Subcutaneous abdominal adipose tissue (tissue), 5 donors: ENCODE results near the gene NRAP.

Experiments used
- H3K27ac ChIP-seq: one replicate; pipeline ENCODE4 v1.7.0; 2013; ENCODE audit warnings: low read depth, mild to moderate bottlenecking, inconsistent platforms, low read length, moderate library complexity
- H3K27me3 ChIP-seq, 5 donors: one replicate each; pipeline ENCODE4 v1.7.0; 2013; ENCODE audit warnings: low read length in 5 of 5, inconsistent platforms in 1 of 5; ENCODE audit not compliant: control insufficient read depth in 5 of 5, insufficient read depth in 4 of 5
- H3K36me3 ChIP-seq, 5 donors: one replicate each; pipeline ENCODE4 v1.7.0; 2013; ENCODE audit warnings: low read length in 5 of 5; ENCODE audit not compliant: control insufficient read depth in 5 of 5, insufficient read depth in 5 of 5
- H3K4me1 ChIP-seq, 5 donors: one replicate each; pipeline ENCODE4 v1.7.0; 2013; ENCODE audit warnings: low read length in 5 of 5, mild to moderate bottlenecking in 3 of 5, moderate library complexity in 1 of 5; ENCODE audit not compliant: control insufficient read depth in 5 of 5, insufficient read depth in 5 of 5
- H3K4me3 ChIP-seq, 5 donors: one replicate each; pipeline ENCODE4 v1.7.0; 2013; ENCODE audit warnings: low read length in 5 of 5, low read depth in 1 of 5
- H3K9ac ChIP-seq, 5 donors: one replicate each; pipeline ENCODE4 v1.7.0; 2013; ENCODE audit warnings: low read length in 5 of 5, mild to moderate bottlenecking in 4 of 5, moderate library complexity in 3 of 5
- H3K9me3 ChIP-seq, 5 donors: one replicate each; pipeline ENCODE4 v1.7.0; 2013; ENCODE audit warnings: low read length in 5 of 5; ENCODE audit not compliant: control insufficient read depth in 5 of 5
- donor health status: healthy.
- donor health status: healthy.
- donor health status: healthy.
- donor health status: healthy.
- donor health status: healthy.

Gene NRAP

DNA sequence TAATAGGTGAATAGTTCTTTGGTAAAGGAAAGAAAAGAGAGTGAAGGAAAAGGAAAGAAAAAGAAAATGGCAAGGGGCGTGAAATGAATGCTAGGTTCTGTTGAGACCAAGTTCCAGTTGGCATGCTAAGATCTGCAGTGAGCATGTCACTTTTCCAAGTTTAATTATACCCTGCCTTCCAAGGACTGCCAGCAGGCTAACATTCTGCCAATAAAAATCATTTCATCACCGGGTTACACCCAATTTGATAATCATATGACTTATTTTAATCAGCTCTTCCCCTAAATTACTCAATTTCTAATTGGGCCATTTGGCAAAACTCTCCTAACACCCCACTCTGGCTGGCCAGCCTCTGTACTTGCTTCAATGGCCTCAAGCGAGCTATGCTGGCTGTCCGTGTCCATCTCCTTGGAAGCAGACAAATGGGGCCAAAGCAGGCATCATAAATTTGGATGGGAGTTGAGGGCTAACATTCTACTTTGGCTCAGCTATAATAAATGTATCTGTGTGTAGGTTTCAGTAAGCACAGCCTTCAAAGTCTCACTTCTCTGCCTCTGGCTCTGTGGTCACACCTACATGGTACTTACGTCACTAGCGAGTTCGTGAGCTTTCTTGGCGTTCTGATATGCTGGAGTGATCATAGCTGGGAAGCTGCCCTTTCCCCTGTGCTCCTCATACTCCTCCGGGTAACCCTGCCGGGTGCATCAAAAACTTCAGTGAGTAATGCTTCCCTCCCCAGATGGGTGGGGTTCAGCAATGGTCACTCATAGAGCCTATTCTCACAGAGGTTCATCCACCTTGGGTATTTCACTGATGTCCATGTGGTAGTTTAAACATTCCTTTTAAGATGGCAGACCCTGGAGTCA, 17.3 kb downstream of the NRAP start:
- Histone ChIP-seq H3K9ac (peak overlapping the region in 1 of 5 donors; percentile 16), H3K4me1 (peaks cover 0 to 18% (median 11%) of the 10 kb centered on the region in 5 donors), H3K4me3 (no peak overlapping the region), H3K9me3 (no peaks in the 10 kb centered on the region), H3K27me3 (no peaks in the 10 kb centered on the region), H3K36me3 (no peaks in the 10 kb centered on the region), H3K27ac (no peak overlapping the region)

DNA sequence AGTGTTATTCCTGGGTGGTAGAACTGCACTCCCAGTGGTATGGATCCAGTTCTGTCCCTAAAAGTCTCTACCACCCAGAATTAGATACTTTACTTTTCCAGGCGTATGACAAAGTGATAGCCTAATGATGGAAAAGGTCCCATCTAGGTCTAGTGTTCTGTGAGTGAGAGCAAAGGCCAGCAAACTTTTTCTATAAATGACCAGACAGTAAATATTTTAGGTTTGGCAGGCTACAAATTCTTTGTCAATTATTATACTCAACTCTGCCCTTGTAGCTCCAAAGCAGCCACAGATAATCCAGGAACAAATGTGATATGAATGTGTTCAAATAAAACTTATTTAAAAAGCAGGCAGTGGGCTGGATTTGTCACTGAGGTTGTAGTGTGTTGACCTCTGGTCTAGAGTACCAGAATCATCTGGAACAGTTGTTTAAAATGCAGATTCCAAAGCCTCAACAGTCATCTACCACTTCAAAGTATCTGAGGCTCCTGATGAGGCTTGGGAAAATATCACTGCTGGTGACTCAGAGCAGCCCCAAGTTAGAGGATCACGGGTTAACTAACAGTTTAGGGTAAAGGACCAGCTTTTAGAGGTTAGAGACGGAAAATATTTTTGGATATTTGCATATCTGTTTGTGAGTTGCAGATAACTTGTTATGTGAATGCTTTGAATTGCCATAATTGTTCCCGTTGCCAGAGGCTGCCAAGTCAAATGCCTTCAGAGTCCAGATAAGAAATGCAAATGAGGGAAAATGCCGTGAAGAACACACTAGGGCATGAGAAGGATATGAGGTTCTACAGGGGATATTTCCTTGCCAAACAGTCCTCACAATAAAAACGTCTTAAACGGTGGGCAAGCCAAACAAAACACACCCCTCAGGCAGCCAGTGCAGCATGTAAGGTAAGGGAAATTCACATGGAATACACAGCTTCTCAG, 19.4 kb downstream of the NRAP start:
- H3K27ac ChIP-seq = no peak overlapping the region
- no peaks in the 10 kb centered on the region for H3K9me3 ChIP-seq

DNA sequence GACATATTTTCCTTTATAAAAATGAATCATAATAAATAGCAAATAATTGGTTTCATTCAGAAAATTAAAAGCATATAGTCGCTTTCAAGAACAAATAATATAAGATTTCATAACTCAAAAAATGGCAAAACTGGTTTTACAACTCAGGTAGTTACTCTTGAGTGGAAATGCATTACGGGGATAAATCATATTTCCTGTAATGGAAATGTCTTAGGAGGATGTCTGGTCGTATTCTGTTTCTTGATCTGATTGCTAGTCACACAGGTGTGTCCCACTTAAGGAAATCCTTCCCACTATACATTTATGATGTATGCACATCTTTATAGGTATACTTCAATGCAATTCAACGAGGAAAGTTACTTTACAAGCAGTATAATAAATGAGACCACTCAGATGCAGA, 20.7 kb downstream of the NRAP start:
- H3K9ac ChIP-seq = no peak overlapping the region
- H3K4me3 ChIP-seq = no peak overlapping the region
- peaks cover 0 to 18% (median 11%) of the 10 kb centered on the region in 5 donors for H3K4me1 ChIP-seq
- H3K9me3 ChIP-seq = no peaks in the 10 kb centered on the region
- no peaks in the 10 kb centered on the region for H3K27me3 ChIP-seq
- no peak overlapping the region for H3K27ac ChIP-seq
- no peaks in the 10 kb centered on the region for H3K36me3 ChIP-seq

More for the DNA sequence above, 19.4 kb downstream of the NRAP start:
- Histone ChIP-seq H3K4me3 (no peak overlapping the region), H3K27me3 (no peaks in the 10 kb centered on the region), H3K9ac (no peak overlapping the region), H3K36me3 (no peaks in the 10 kb centered on the region), H3K4me1 (peaks cover 0 to 18% (median 11%) of the 10 kb centered on the region in 5 donors)

DNA sequence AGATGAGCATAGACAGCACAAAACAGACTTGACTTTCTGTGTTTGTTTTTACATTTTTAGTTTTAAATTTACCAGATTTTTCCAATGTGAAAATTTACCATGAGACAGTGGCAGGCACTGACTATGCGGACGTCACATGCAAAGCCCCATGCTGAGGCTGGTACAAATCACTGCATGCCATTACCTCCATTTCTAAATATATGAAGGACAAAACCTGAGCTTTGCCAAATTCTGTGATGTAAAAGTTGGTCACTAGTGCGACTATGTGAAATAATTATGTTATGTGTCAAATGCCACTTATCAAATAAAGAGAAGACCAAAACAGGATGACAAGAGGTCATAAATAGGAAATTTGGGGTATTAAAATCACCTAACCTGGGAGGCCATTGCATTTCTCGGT, 22.1 kb downstream of the NRAP start:
- H3K27ac ChIP-seq = no peak overlapping the region
- peaks cover 0 to 14% (median 9%) of the 10 kb centered on the region in 5 donors for H3K4me1 ChIP-seq
- H3K36me3 ChIP-seq = no peaks in the 10 kb centered on the region
- H3K9me3 ChIP-seq = no peaks in the 10 kb centered on the region
- H3K9ac ChIP-seq = no peak overlapping the region
- no peaks in the 10 kb centered on the region for H3K27me3 ChIP-seq
- no peak overlapping the region for H3K4me3 ChIP-seq

DNA sequence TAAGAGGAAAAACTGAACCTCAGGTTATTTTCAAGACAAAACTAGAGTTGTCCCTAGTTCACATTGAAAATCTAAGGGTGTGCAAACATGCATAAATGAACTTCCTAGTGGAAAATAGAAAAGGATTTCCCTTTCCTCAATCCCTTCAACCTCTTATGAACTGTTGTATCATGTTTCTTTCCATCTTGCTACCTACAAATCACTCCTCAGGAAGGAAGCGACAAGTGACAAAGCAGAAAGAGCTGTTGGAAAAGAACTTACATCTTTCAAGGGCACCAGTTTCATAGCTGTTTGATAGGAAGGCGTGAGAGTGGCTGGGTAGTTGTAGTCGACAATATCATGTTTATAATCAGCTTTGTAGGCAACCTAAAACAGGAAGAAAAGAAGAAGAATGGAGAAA, 23.9 kb downstream of the NRAP start:
- Histone ChIP-seq H3K27me3 (no peaks in the 10 kb centered on the region), H3K4me3 (no peak overlapping the region), H3K4me1 (peaks cover 0 to 7% (median 3%) of the 10 kb centered on the region in 5 donors), H3K27ac (no peak overlapping the region), H3K36me3 (no peaks in the 10 kb centered on the region), H3K9ac (no peak overlapping the region), H3K9me3 (peaks cover 0 to 2% (median 0%) of the 10 kb centered on the region in 5 donors)

DNA sequence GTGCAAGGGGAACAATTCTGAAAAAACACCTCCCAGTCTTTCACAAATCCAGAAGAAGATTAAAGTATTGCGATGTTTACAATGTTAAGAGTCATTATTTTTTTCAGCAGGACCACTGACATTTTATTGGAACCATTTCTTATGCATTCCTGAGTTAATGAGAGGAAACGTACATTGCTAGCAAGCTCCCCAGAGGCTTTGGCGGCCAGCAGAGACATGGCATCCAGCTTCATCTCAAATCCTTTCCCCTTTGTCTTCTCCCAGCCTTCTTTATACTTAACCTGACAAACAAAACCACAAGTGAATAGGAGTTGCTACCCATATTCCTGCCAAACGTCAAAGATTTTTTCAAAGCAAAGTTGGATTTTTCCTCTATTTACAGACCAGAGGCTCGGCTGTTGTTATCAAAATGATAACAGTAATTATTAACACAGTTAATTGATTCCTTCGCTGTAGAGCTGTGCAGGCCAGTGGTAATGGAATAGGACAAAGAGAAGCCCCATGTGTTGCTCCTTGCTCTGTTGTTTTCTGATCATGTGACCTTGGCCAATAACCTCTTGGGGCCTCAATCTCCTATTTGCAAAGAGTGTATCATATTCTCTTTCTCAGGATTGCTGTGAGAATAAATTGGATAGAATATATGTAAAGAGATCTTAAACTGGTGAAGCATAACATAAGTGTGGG, 32.0 kb downstream of the NRAP start:
- Histone ChIP-seq H3K9ac (no peak overlapping the region), H3K4me1 (peaks cover 0 to 9% (median 0%) of the 10 kb centered on the region in 5 donors), H3K27ac (no peak overlapping the region), H3K27me3 (peaks cover 0 to 2% (median 0%) of the 10 kb centered on the region in 5 donors), H3K9me3 (peaks cover 0 to 4% (median 2%) of the 10 kb centered on the region in 5 donors), H3K4me3 (no peak overlapping the region), H3K36me3 (no peaks in the 10 kb centered on the region)

DNA sequence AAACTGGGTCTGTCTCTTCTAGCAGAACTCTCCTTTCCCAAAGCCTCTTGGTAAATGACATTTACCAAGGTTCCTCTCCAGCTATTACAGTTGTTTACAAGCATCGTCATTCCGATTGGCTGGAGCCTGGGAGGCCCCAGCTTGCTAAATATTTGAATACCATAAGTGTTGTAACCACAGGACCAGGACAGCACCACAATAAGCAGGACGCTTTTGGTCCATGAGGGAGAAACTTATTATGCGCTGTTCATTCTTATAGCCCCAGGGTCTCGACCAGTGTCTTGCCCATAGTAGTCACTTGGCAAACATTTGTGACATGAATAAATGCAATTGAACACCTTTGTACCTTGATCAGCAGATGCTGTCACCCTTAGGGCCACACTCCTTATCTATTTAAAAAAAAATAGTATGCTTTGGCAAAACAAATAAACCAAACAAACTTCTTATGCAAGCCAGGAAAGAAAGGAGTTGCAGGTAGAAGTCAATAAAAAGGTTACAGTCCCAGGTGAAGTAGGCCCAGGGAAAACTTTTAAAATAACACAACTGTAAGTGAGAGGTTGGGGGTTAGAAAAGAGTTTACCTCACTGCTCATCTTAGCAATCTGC, 32.8 kb downstream of the NRAP start:
- Histone ChIP-seq H3K4me3 (no peak overlapping the region), H3K4me1 (peaks cover 0 to 9% (median 0%) of the 10 kb centered on the region in 5 donors), H3K9ac (no peak overlapping the region), H3K27ac (no peak overlapping the region), H3K27me3 (peaks cover 0 to 2% (median 0%) of the 10 kb centered on the region in 5 donors), H3K36me3 (no peaks in the 10 kb centered on the region), H3K9me3 (peaks cover 0 to 4% (median 2%) of the 10 kb centered on the region in 5 donors)

DNA sequence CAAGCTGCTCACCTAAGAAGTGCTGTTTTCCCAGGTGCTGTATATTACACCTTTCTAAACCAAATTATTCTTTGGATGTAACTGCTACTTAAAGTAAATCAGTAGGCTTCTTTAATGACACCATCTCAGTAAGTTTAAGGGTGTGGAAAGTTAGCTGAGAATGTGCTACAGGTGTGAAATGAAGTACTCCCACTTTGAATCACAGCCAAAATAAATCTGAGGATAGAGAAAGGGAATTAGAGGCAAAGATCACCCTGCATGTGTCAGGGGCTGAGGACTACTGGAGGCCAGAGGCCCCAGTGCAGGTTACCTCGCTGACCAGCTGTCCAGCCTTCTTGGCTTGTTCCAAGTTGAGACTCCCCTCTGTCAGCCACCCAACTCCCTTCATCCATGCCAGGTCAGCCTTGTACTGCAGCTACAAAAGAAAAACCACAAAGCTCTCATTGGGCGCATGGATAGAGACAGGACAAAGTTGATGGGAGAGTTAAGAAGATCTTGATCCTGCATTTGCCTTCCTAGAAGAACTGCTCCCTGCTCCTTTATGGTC, 35.2 kb downstream of the NRAP start:
- H3K36me3 ChIP-seq = no peaks in the 10 kb centered on the region
- H3K4me1 ChIP-seq = peaks cover 0 to 9% (median 0%) of the 10 kb centered on the region in 5 donors
- no peaks in the 10 kb centered on the region for H3K9me3 ChIP-seq
- H3K27me3 ChIP-seq = peaks cover 0 to 5% (median 2%) of the 10 kb centered on the region in 5 donors
- no peak overlapping the region for H3K9ac ChIP-seq
- H3K27ac ChIP-seq = no peak overlapping the region
- H3K4me3 ChIP-seq = no peak overlapping the region

DNA sequence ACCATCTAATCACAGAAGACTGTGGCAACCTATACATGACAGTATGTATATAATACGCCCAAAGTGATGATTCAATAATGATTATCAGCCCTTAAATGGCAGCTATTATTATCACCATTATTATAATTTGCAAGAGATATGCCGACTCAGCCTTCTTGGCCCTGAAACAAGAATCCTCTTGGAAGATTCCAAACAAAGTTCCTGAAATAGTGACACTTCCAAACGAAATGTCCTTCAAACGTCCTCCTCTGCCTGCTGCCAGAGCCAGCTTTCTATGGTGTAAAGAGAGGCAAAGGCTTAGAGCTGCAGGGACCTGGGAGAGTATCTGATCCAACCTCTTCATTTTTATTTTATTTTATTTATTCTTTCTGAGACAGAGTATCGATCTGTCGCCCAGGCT, 36.0 kb downstream of the NRAP start:
- H3K36me3 ChIP-seq = no peaks in the 10 kb centered on the region
- peaks cover 0 to 5% (median 2%) of the 10 kb centered on the region in 5 donors for H3K27me3 ChIP-seq
- H3K9me3 ChIP-seq = no peaks in the 10 kb centered on the region
- no peak overlapping the region for H3K9ac ChIP-seq
- H3K27ac ChIP-seq = no peak overlapping the region
- H3K4me1 ChIP-seq = peaks cover 0 to 9% (median 0%) of the 10 kb centered on the region in 5 donors
- no peak overlapping the region for H3K4me3 ChIP-seq
